Right atrium auricular region (tissue), 2 donors: ENCODE results near the gene MXRA7. TPM values are rescaled to one million over a fixed set of nuclear protein-coding genes. Genes with fewer than 3 reads are reported as not detected.
A peak's percentile ranks its signal among the peaks of the same experiment; 100 is the strongest.

Experiments
- DNase-seq: peaks from one replicate; pipeline ENCODE4 v3.0.0-alpha.2; 2019; ENCODE audit warnings: low spot score
- H3K27ac ChIP-seq, 2 donors: fragments of 200-600 bp; sonication (generic); 1 replicate in 1 of 2; 2 replicates in 1 of 2; pipeline ENCODE4 v1.5.1; 2016 to 2019
- H3K27me3 ChIP-seq, 2 donors: fragments of 200-600 bp; sonication (generic); one replicate each; pipeline versions ENCODE4 v1.5.1 to v1.6.0; 2017 to 2019
- H3K36me3 ChIP-seq: fragments of 200-600 bp; sonication (generic); one replicate; pipeline ENCODE4 v1.5.1; 2016
- H3K4me1 ChIP-seq, 2 donors: fragments of 200-600 bp; sonication (generic); one replicate each; pipeline versions ENCODE4 v1.5.1 to v1.6.0; 2017 to 2019
- H3K4me3 ChIP-seq, 2 donors: fragments of 200-600 bp; sonication (generic); 1 replicate in 1 of 2; 2 replicates in 1 of 2; pipeline ENCODE4 v1.5.1; 2017 to 2019; ENCODE audit warnings: mild to moderate bottlenecking in 1 of 2, moderate library complexity in 1 of 2
- H3K9me3 ChIP-seq, 2 donors: fragments of 200-600 bp; sonication (generic); one replicate each; pipeline ENCODE4 v1.5.1; 2019
- total RNA-seq, 2 donors: library from RNA; depleted of rRNA; stranded (reverse); fragments of >200 nt; gene quantifications; one replicate each; pipeline ENCODE4 v1.1.0, GENCODE V29; 2016
- TF ChIP-seq, protein P1 (sequence below), 2 donors: fragments of 200-600 bp; sonication (generic); IDR thresholded peaks; one replicate each; pipeline ENCODE4 v1.5.1; 2019; ENCODE audit warnings: antibody characterized with exemption in 2 of 2

Gene MXRA7
- total RNA-seq, 2 donors from 2014 or later, result 440 to 644 TPM

- Histone ChIP-seq H3K4me3 (no peak overlapping the region), H3K36me3 (no peaks in the 10 kb centered on the region), H3K4me1 (no peaks in the 10 kb centered on the region), H3K27ac (no peak overlapping the region), H3K27me3 (no peaks in the 10 kb centered on the region), H3K9me3 (peaks cover 0 to 5% of the 10 kb centered on the region in 2 donors)
- TF ChIP-seq, protein P1, sequence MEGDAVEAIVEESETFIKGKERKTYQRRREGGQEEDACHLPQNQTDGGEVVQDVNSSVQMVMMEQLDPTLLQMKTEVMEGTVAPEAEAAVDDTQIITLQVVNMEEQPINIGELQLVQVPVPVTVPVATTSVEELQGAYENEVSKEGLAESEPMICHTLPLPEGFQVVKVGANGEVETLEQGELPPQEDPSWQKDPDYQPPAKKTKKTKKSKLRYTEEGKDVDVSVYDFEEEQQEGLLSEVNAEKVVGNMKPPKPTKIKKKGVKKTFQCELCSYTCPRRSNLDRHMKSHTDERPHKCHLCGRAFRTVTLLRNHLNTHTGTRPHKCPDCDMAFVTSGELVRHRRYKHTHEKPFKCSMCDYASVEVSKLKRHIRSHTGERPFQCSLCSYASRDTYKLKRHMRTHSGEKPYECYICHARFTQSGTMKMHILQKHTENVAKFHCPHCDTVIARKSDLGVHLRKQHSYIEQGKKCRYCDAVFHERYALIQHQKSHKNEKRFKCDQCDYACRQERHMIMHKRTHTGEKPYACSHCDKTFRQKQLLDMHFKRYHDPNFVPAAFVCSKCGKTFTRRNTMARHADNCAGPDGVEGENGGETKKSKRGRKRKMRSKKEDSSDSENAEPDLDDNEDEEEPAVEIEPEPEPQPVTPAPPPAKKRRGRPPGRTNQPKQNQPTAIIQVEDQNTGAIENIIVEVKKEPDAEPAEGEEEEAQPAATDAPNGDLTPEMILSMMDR (IDR thresholded peaks at IDR 0.05), result no peak
- no peak for DNase-seq
Observed at GRCh38 chr17:76646712-76647111, 64.1 kb downstream of the MXRA7 start.

- no peaks in the 10 kb centered on the region for H3K27me3 ChIP-seq
- TF ChIP-seq, protein P1 (IDR thresholded peaks at IDR 0.05), result no peak
- H3K36me3 ChIP-seq, result no peaks in the 10 kb centered on the region
- H3K4me3 ChIP-seq, result no peak overlapping the region
- peaks cover 0 to 5% of the 10 kb centered on the region in 2 donors for H3K9me3 ChIP-seq
- H3K27ac ChIP-seq, result no peak overlapping the region
- no peak for DNase-seq
- H3K4me1 ChIP-seq, result no peaks in the 10 kb centered on the region
Observed at GRCh38 chr17:76645481-76645880, 65.3 kb downstream of the MXRA7 start.

DNA sequence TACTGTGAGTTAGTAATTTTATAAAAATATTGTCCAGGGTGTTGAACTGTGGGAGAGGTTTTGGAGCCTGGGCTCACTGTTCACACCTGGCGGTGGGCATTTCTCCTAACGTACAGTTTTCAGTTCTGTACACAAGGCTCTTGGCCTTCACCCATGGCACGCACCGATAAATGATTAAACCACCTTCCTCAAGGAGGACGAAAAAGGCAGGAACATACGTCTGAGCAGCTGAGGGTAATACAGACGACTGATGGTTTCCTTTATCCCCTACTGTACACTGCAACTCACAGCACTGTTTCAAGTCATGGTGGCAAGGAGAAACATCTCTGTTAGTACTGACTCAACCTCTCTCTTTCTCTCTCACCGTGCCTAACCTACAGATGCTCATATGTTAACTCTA is 65.8 kb downstream of the MXRA7 start:
- no peak for DNase-seq
- Histone ChIP-seq H3K36me3 (no peaks in the 10 kb centered on the region), H3K4me3 (no peak overlapping the region), H3K27ac (no peak overlapping the region), H3K4me1 (no peaks in the 10 kb centered on the region), H3K27me3 (no peaks in the 10 kb centered on the region), H3K9me3 (peaks cover 0 to 5% of the 10 kb centered on the region in 2 donors)
- TF ChIP-seq, protein P1 (IDR thresholded peaks at IDR 0.05), result no peak

DNA sequence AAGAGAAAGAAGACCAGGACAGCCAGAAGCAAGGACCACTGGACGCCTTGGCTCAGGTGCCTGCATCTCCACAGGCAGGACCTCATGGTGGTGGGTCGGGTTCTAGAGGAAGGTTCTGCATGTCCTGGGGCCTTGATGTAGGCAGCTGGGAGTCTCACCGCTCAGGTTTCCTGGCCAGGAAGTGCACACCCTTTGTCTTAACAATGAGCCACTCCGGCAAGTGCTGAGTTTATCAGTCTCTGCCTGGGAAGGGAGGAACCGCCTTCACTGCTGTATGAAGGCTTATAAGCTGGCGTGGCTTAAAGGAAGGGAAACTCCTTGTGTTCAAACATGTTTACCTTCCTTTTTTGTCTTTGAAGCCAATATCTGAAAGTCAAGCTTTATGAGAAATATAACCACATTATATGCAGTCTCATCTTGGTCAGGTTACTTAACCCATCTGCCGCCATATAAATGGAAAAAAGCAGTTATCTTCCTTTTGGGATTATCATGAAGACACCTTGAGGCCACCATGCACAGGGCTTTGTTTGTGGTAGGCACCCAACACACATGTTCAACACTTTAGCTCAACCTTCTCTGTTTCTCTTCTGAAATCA is 67.1 kb downstream of the MXRA7 start, which contains the start of gene ST6GALNAC1:
Gene ST6GALNAC1 (minus strand): TSS at position 205 of the 596 bp plus-strand sequence. CDS start 119 bp downstream, at position 86.
- TF ChIP-seq, protein P1 (IDR thresholded peaks at IDR 0.05), result no peak

GRCh38 chr17:76642994-76643393 is 67.8 kb downstream of the MXRA7 start:
- no peaks in the 10 kb centered on the region for H3K36me3 ChIP-seq
- TF ChIP-seq, protein P1 (IDR thresholded peaks at IDR 0.05), result no peak
- no peaks in the 10 kb centered on the region for H3K4me1 ChIP-seq
- no peak for DNase-seq
- H3K4me3 ChIP-seq, result peak overlapping the region in 1 of 2 donors; percentile 8
- peaks cover 0 to 5% of the 10 kb centered on the region in 2 donors for H3K9me3 ChIP-seq
- peak overlapping the region in 1 of 2 donors; percentile 7 for H3K27ac ChIP-seq
- H3K27me3 ChIP-seq, result no peaks in the 10 kb centered on the region

More for the DNA sequence above, 67.1 kb downstream of the MXRA7 start, which contains the start of gene ST6GALNAC1:
- DNase-seq, result no peak
- Histone ChIP-seq H3K4me1 (no peaks in the 10 kb centered on the region), H3K36me3 (no peaks in the 10 kb centered on the region), H3K27ac (peak within 1 kb of the TSS; percentile 7 to 27), H3K27me3 (no peaks in the 10 kb centered on the region), H3K9me3 (peaks cover 0 to 5% of the 10 kb centered on the region in 2 donors), H3K4me3 (peak within 1 kb of the TSS in 1 of 2 donors; percentile 8)
